RWPE2 (cell line): Measurements from ENCODE around the gene COCH.
"Not testable (repeated sequence)": the region's sequence is repeated elsewhere in the genome, so short reads cannot be mapped to it uniquely, and the experiment has no call there.

ENCODE experiments used
- ATAC-seq: fragments of 200-7000 bp; cut with Tn5 transposase; 3 replicates; pipeline ENCODE4 v1.9.1; 2021; ENCODE audit warnings: low read depth
- DNase-seq: peaks from one replicate; pipeline ENCODE4 v3.0.0-alpha.2; 2020; ENCODE audit warnings: low spot score
- H3K27ac ChIP-seq: fragments of 450-650 bp; 2 replicates; pipeline ENCODE4 v1.5.1; 2017; ENCODE audit warnings: mild to moderate bottlenecking; ENCODE audit not compliant: poor library complexity, severe bottlenecking
- H3K27me3 ChIP-seq: fragments of 250-450 bp; sonication (Bioruptor Pico); 2 replicates; pipeline ENCODE4 v1.5.1; 2021; ENCODE audit warnings: mild to moderate bottlenecking, moderate library complexity; ENCODE audit not compliant: insufficient read depth, poor library complexity, severe bottlenecking
- H3K36me3 ChIP-seq: fragments of 250-450 bp; sonication (Bioruptor Pico); 2 replicates; pipeline ENCODE4 v1.5.1; 2020; ENCODE audit warnings: low read depth, mild to moderate bottlenecking, moderate library complexity
- H3K4me1 ChIP-seq: fragments of 250-450 bp; sonication (Bioruptor Pico); 2 replicates; pipeline ENCODE4 v1.5.1; 2021; ENCODE audit warnings: mild to moderate bottlenecking, moderate library complexity; ENCODE audit not compliant: insufficient read depth, poor library complexity, severe bottlenecking
- H3K4me3 ChIP-seq: fragments of 250-450 bp; sonication (Bioruptor Pico); 2 replicates; pipeline ENCODE4 v1.5.1; 2021; ENCODE audit warnings: mild to moderate bottlenecking, moderate library complexity; ENCODE audit not compliant: severe bottlenecking
- H3K9me3 ChIP-seq: fragments of 250-450 bp; sonication (Bioruptor Pico); 2 replicates; pipeline ENCODE4 v1.5.1; 2021; ENCODE audit warnings: mild to moderate bottlenecking, moderate library complexity; ENCODE audit not compliant: severe bottlenecking
- TF ChIP-seq, protein P1 (sequence below): fragments of 450-650 bp; IDR thresholded peaks from one replicate; pipeline ENCODE4 v1.5.1; 2017; ENCODE audit warnings: mild to moderate bottlenecking, moderate library complexity; ENCODE audit not compliant: poor library complexity, severe bottlenecking

The COCH gene

GRCh38 chr14:30893819-30894218 lies 19.5 kb downstream of the COCH start:
- H3K4me1 ChIP-seq, result no peaks in the 10 kb centered on the region
- no peak overlapping the region for H3K27ac ChIP-seq
- ATAC-seq (no peak), DNase-seq (no peak)
- no peaks in the 10 kb centered on the region for H3K27me3 ChIP-seq
- TF ChIP-seq, protein P1, sequence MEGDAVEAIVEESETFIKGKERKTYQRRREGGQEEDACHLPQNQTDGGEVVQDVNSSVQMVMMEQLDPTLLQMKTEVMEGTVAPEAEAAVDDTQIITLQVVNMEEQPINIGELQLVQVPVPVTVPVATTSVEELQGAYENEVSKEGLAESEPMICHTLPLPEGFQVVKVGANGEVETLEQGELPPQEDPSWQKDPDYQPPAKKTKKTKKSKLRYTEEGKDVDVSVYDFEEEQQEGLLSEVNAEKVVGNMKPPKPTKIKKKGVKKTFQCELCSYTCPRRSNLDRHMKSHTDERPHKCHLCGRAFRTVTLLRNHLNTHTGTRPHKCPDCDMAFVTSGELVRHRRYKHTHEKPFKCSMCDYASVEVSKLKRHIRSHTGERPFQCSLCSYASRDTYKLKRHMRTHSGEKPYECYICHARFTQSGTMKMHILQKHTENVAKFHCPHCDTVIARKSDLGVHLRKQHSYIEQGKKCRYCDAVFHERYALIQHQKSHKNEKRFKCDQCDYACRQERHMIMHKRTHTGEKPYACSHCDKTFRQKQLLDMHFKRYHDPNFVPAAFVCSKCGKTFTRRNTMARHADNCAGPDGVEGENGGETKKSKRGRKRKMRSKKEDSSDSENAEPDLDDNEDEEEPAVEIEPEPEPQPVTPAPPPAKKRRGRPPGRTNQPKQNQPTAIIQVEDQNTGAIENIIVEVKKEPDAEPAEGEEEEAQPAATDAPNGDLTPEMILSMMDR, result no peak
- no peak overlapping the region for H3K4me3 ChIP-seq
- peaks cover 48% of the 10 kb centered on the region for H3K36me3 ChIP-seq
- H3K9me3 ChIP-seq, result no peaks in the 10 kb centered on the region

DNA sequence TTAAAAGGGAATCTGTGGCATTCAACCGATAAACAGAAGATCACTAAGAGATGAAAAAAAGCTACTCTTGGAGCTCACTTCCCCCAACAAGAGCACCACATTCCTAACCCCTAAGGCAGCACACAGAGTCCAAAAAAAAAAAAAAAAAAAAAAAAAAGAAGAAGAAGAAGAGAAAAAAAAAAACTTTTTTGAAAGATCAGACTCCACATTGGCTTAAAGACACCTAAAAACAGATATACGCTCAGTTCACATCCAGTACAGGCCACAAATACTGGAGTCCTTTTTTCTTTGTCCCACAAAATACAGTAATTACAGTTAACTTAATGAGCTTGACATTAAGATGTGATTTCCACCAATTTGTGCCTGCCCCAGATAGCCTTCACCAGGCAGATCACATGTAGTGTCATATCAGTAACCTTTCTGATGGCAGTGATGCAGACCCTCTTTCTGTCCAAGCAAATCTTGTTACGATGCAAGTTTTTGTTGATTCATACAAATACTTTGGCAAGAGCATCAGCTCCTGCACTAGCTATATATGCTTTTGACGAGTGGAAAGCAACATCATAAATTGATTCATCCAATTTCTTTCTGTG lies 20.7 kb downstream of the COCH start:
- no peak overlapping the region for H3K4me3 ChIP-seq
- H3K27me3 ChIP-seq, result no peaks in the 10 kb centered on the region
- TF ChIP-seq, protein P1, result no peak
- H3K4me1 ChIP-seq, result no peaks in the 10 kb centered on the region
- peaks cover 58% of the 10 kb centered on the region for H3K36me3 ChIP-seq
- no peak for DNase-seq
- ATAC-seq, result no peak
- H3K27ac ChIP-seq, result no peak overlapping the region
- no peaks in the 10 kb centered on the region for H3K9me3 ChIP-seq

DNA sequence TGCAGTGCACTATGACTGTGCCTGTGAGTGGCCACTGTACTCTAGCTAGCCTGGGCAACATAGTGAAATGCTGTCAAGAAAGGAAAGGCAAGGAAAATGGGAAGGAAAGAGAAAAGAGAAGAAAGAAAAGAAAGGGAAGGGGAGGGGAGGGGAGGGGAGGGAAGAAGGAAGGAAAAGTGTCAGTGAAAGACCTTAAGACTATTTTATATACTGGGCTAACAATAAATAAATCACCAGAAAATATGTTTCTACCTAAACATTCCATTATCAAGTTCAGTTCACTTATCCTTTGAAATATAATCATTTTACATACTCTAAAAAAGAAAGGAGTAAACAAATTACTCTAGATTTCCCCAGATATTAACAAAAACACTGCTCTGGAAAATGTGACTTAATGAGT lies 22.1 kb downstream of the COCH start:
- DNase-seq (no peak), ATAC-seq (no peak)
- H3K27ac ChIP-seq, result no peak overlapping the region
- H3K9me3 ChIP-seq, result no peaks in the 10 kb centered on the region
- no peak overlapping the region for H3K4me3 ChIP-seq
- no peaks in the 10 kb centered on the region for H3K27me3 ChIP-seq
- TF ChIP-seq, protein P1, result no peak
- no peaks in the 10 kb centered on the region for H3K4me1 ChIP-seq
- peaks cover 68% of the 10 kb centered on the region for H3K36me3 ChIP-seq

DNA sequence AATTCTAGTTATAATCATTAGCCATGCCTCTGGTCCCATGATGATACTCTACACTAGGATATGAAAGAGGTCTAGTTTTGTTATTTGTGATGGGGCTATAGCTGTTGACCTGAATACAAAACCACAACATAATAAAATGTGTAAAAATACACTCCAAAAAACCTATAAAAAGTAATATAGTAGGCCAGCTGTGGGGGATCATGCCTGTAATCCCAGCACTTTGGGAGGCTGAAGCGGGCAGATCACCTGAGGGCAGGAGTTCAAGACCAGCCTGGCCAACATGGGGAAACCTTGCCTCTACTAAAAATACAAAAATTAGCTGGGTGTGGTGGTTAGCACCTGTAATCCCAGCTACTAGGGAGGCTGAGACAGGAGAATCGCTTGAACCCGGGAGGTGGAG lies 22.8 kb downstream of the COCH start:
- H3K4me1 ChIP-seq, ATAC-seq, H3K27me3 ChIP-seq, H3K9me3 ChIP-seq, DNase-seq, H3K27ac ChIP-seq, H3K4me3 ChIP-seq: not testable (repeated sequence)
- peaks cover 74% of the 10 kb centered on the region for H3K36me3 ChIP-seq

DNA sequence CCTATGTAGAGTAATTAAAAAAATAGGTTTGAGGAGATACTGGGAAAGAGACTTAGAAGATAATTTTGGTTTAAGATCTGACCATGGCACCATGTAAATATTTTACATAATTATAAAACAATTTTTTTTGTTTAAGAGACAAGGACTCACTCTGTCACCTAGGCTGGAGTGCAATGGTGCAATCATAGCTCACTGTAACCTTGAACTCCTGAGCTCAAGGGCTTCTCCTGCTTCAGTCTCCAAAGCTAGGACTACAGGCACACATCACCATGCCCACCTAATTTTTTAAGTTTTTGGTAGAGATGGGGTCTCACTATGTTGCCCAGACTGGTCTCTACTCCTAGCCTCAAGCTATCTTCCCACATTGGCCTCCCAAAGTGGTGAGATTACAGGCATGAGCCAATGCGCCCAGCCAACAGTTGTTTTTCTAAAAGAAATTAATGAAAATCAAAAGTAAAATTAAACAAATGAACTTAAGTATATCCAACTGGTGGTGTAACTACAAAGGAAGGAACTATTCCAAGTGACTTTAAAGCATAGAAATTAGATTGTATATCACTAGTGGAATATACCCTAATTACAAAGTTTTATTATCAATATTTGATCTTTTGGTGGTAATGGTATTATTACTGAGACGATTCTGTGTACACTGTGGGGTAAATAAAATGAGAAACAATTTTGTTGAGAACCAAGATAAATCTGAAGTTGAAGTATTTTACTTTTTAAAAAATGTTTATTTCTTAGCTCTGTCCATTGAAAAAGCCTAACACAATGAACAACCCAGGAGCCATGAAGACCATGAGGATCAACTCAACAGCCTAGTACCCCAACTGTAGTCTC lies 29.1 kb downstream of the COCH start:
- H3K4me3 ChIP-seq, result no peak overlapping the region
- no peak overlapping the region for H3K27ac ChIP-seq
- peaks cover 90% of the 10 kb centered on the region for H3K36me3 ChIP-seq
- no peaks in the 10 kb centered on the region for H3K27me3 ChIP-seq
- TF ChIP-seq, protein P1, result no peak
- ATAC-seq (no peak), DNase-seq (no peak)
- no peaks in the 10 kb centered on the region for H3K9me3 ChIP-seq
- peaks cover 10% of the 10 kb centered on the region for H3K4me1 ChIP-seq
